Adrenal gland (tissue), 5 donors: Measurements from ENCODE around the gene ADCY5.

Experiments used
- CTCF ChIP-seq, 6 experiments: fragments of 450-650 bp in 4 of 6; fragments of 200-600 bp in 2 of 6; sonication (generic) in 1 of 6; IDR thresholded peaks; 1 replicate in 5 of 6; 2 replicates in 1 of 6; pipeline versions ENCODE4 v1.5.1 to v1.8.0; 2016 to 2021; ENCODE audit warnings: antibody characterized with exemption in 6 of 6, mild to moderate bottlenecking in 2 of 6, moderate library complexity in 1 of 6
- POLR2A ChIP-seq, 2 donors: fragments of 450-650 bp; IDR thresholded peaks; one replicate each; pipeline ENCODE4 v1.6.1; 2017; ENCODE audit warnings: antibody characterized with exemption in 2 of 2, mild to moderate bottlenecking in 2 of 2, moderate library complexity in 1 of 2
- donor health status: DM: no; HTN: no; CAD: no.

DNA sequence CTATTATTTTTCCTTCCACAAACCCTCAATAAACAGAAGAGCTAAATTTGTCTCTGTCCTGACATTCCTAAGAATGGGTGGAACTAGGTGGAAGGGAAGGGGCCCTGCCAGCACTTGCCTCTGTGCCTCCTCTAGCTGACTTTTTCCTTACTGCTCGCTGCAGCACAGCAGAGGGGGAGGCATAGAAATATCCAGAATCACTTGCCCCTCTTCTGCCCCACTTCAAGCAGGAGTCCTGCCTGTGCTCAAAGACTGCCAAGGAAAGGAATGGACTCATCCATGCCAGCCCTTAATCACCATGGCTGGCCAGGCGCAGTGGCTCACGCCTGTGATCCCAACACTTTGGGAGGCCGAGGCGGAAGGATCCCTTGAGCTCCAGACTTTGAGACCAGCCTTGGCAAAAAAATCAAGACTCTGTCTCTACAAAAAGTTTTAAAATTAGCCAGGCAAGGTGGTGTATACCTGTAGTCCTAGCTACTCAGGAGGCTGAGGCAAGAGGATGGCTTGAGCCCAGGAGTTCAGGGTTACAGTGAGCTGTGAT lies 51.8 kb downstream of the ADCY5 start:
- TF ChIP-seq CTCF (IDR thresholded peaks at IDR 0.05) = no peak
- no peak for TF ChIP-seq POLR2A (IDR thresholded peaks at IDR 0.05)
